Mucosa of descending colon (tissue), 3 donors: Measurements from ENCODE around the gene CCDC71. TPM values are rescaled to one million over a fixed set of nuclear protein-coding genes. Genes with fewer than 3 reads are reported as not detected.

Experiments used
- ATAC-seq: fragments of 200-7000 bp; cut with Tn5 transposase; one replicate; pipeline ENCODE4 v1.9.1; 2020; ENCODE audit warnings: mild to moderate bottlenecking, moderate library complexity
- DNase-seq, 3 donors: peaks; one replicate each; pipeline ENCODE4 v3.0.0-alpha.2; 2020
- H3K36me3 ChIP-seq: fragments of 200-600 bp; one replicate; pipeline ENCODE4 v1.8.0; 2021; ENCODE audit warnings: low read depth, mild to moderate bottlenecking
- H3K4me1 ChIP-seq: fragments of 200-600 bp; one replicate; pipeline ENCODE4 v1.8.0; 2021; ENCODE audit warnings: low read depth, mild to moderate bottlenecking
- H3K4me3 ChIP-seq: fragments of 200-600 bp; one replicate; pipeline ENCODE4 v1.8.0; 2021; ENCODE audit warnings: mild to moderate bottlenecking
- H3K9me3 ChIP-seq: fragments of 200-600 bp; one replicate; pipeline ENCODE4 v1.8.0; 2021; ENCODE audit warnings: mild to moderate bottlenecking
- intact Hi-C, 2 donors: fragments of 100-400 bp; cut with DNase I in 1 of 2; cut with micrococcal nuclease in 1 of 2; formaldehyde crosslinking; loops; one replicate each; pipeline versions ENCODE4 v1.11.0 to v1.11.1; 2022; cut with DNase I, micrococcal nuclease
- total RNA-seq, 3 donors: library from RNA; stranded (reverse); fragmentation: NEBNext Ultra II Directional in 2 of 3; extraction: Animal tissue kit (Norgen Biotek cat#: 25700) in 2 of 3; gene quantifications; one replicate each; pipeline versions ENCODE4 v1.2.1 to v1.2.4, GENCODE V29; 2021 to 2023
- TF ChIP-seq, protein P1 (sequence below): fragments of 200-600 bp; IDR thresholded peaks from one replicate; pipeline ENCODE4 v1.8.0; 2022; ENCODE audit warnings: antibody characterized with exemption, mild to moderate bottlenecking
- donor health status: DM: no; HTN: no; CAD: no; lungs with moderate emphysema.
- donor health status: DM: no; HTN: no; CAD: no.
- donor health status: DM: no; HTN: yes; CAD: no.

The CCDC71 gene
- total RNA-seq, 3 donors from 2014 or later: 15.2 to 20.7 (median 19.9) TPM

DNA sequence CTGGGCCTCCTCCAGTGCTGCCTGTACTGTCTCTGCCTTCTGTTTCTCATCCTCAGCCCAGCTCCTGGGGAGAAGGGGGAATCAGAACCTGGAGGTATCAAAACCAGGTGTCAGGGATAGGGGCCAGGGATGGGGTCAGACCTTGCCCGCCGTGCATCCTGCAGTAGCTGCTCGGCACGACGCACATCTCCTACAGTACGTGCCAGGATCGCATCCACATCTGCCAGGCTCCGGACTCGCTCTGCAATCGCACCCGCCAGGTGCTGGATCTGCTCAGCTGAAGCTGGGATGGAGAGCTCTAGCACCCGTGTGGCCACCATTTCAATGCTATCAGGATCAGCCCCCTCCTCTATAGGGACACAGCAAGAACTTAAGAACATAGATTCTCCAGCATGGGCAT, 44.1 kb downstream of the CCDC71 start:
- peaks cover 20% of the 10 kb centered on the region for H3K4me1 ChIP-seq
- intact Hi-C loops: no loop called here
- TF ChIP-seq, protein P1, sequence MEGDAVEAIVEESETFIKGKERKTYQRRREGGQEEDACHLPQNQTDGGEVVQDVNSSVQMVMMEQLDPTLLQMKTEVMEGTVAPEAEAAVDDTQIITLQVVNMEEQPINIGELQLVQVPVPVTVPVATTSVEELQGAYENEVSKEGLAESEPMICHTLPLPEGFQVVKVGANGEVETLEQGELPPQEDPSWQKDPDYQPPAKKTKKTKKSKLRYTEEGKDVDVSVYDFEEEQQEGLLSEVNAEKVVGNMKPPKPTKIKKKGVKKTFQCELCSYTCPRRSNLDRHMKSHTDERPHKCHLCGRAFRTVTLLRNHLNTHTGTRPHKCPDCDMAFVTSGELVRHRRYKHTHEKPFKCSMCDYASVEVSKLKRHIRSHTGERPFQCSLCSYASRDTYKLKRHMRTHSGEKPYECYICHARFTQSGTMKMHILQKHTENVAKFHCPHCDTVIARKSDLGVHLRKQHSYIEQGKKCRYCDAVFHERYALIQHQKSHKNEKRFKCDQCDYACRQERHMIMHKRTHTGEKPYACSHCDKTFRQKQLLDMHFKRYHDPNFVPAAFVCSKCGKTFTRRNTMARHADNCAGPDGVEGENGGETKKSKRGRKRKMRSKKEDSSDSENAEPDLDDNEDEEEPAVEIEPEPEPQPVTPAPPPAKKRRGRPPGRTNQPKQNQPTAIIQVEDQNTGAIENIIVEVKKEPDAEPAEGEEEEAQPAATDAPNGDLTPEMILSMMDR: no peak
- H3K9me3 ChIP-seq: no peaks in the 10 kb centered on the region
- H3K4me3 ChIP-seq: no peak overlapping the region
- peaks cover 1% of the 10 kb centered on the region for H3K36me3 ChIP-seq
- DNase-seq: no peak
- no peak for ATAC-seq

DNA sequence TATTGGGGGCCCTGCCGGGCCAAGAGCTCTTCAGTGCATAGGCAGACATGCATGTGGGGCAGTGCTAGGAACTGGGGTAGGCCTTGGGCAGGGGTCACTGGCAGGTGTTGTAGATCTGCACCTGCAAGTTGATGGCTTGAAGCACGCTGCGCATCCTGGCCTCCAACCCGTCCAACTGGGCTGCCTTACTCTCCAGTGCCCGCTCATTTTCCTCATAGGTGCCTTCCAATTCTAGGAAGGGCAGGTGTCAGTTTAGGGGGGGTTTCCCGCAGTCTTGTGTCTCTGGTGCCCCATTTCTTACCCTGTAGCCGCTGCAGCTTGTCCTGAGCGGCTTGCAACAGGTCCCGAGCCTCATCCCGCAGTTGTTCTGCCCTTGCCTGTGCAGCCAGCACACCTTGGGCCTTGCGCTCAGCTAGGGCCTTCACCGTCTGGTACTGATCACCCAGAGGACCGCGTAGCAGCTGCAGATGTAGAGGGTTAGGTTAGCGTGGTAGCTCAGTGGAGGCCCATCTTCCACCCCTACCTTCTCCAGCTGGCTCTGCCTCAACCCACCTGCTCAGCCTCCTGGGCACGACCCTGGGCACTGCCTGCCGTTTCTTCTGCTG, 44.9 kb downstream of the CCDC71 start:
- no peak for ATAC-seq
- intact Hi-C loops: no loop called here
- Histone ChIP-seq H3K4me3 (no peak overlapping the region), H3K9me3 (no peaks in the 10 kb centered on the region), H3K4me1 (peaks cover 20% of the 10 kb centered on the region), H3K36me3 (peaks cover 8% of the 10 kb centered on the region)
- TF ChIP-seq, protein P1: no peak
- DNase-seq: peak in 1 of 3 donors; percentile 53

DNA sequence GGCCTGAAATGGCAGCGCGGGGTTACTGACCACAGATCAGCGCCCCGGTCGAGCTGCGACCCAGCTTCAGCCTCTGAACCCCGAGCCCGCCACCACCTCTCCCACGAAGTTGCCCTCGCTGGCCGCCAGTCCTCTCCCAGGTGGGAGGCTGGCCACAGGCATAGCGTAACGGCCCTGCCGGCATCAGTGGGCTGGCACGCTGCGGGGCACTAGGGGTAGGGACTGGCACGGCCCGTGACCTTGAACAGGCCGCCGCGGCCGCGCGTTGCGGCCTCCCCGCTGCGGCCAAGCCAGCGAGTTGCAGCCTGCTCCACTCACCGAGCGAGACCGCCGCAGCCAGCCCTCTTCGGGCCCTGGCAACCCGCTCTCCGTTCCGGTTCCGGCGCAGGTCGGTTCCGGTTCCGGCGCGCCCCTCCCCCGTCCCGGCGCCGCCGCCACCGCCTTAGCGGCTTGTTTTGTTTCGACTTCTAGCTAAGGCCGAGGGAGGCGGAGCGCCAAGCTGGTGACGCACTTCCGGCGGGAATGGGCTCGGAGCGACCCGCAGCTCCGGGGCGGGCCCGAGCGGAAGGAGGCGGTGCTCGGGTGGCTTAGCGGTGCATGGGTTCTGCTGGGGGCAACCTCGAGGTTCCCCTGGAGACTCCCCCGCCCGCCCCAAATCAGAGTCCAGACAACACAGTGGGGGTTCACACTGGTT, 45.5 kb downstream of the CCDC71 start, which contains the start of gene USP19:
Gene USP19, minus strand, starts transcription at position 386 of the 694 bp plus-strand sequence. CDS start 1,678 bp downstream, outside the sequence.
- DNase-seq: peak; percentile 98
- Histone ChIP-seq H3K36me3 (peaks cover 14% of the 10 kb centered on the region), H3K4me1 (peaks cover 20% of the 10 kb centered on the region), H3K9me3 (no peaks in the 10 kb centered on the region), H3K4me3 (peak within 1 kb of the TSS; percentile 96)
- peak; percentile 97 for ATAC-seq
- TF ChIP-seq, protein P1: peak; percentile 8
- intact Hi-C loops: no loop called here

DNA sequence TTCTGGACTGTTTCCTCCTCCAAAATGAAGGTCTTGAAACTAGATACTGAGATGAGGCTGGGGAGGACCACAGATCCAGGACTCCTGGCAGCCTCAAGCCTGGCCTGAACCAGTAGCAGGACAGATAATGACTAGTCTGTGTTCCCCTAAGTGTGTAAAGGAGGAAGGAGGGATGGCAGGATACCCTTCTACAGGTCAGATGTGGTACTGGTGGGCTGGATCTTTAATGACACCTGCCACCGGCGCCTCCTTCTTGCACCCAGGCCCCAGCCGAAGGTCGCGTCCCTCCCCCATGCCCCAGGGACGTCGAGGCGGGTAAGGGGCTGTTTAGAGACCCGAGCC, 46.1 kb downstream of the CCDC71 start:
- no peak for DNase-seq
- ATAC-seq: peak; percentile 4
- H3K4me1 ChIP-seq: peaks cover 20% of the 10 kb centered on the region
- intact Hi-C loops: no loop called here
- H3K9me3 ChIP-seq: no peaks in the 10 kb centered on the region
- peaks cover 17% of the 10 kb centered on the region for H3K36me3 ChIP-seq
- H3K4me3 ChIP-seq: peak overlapping the region; percentile 96
- TF ChIP-seq, protein P1: no peak

DNA sequence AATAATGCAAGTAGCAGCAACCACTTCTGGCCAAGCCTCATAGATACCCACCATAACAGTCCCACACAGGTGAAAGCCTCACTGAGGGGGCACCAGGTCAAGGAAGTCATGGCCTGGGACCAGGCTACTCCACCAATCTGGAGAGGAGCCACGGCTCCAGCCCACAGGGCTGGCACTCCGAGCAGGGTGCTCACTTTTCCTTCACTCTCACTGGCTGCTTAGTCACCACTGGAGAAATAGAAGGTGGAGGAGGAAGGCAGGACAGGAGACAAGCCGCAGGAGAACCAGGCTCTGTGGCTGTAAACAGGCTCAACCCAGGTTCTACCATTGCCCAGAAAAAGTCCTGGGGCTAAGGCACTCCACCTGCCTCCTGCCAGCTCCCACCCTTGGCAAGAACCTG, 46.7 kb downstream of the CCDC71 start:
- H3K9me3 ChIP-seq: no peaks in the 10 kb centered on the region
- TF ChIP-seq, protein P1: no peak
- peaks cover 17% of the 10 kb centered on the region for H3K36me3 ChIP-seq
- no peak overlapping the region for H3K4me3 ChIP-seq
- H3K4me1 ChIP-seq: peaks cover 20% of the 10 kb centered on the region
- intact Hi-C loops: no loop called here
- DNase-seq (no peak), ATAC-seq (no peak)
